Activated naive CD4-positive, alpha-beta T cell treated with anti-CD3 and anti-CD28 coated beads, Interleukin-2, amount 50 U/mL, for 72 hours (primary cell): ENCODE data around the gene DOCK3. TPM values are rescaled to one million over a fixed set of nuclear protein-coding genes. Genes with fewer than 3 reads are reported as not detected.

Source experiments
- ATAC-seq, 2 donors: fragments of 150-1000 bp; cut with Tn5 transposase; 2 replicates each; pipeline ENCODE4 v1.10.0; 2021; ENCODE audit warnings: mild to moderate bottlenecking in 2 of 2, moderate library complexity in 2 of 2
- DNase-seq, 2 donors: peaks; one replicate each; pipeline ENCODE4 v3.0.0; 2021 to 2022; ENCODE audit warnings: low spot score in 2 of 2
- H3K27ac Mint-ChIP-seq, 2 donors: one replicate each; pipeline ENCODE4 v1.8.0; 2022; ENCODE audit warnings: mild to moderate bottlenecking in 2 of 2, mixed read lengths in 2 of 2
- H3K36me3 Mint-ChIP-seq, 2 donors: one replicate each; pipeline ENCODE4 v1.8.0; 2022; ENCODE audit warnings: mixed read lengths in 2 of 2
- H3K9me3 Mint-ChIP-seq, 2 donors: one replicate each; pipeline ENCODE4 v1.8.0; 2022; ENCODE audit warnings: mixed read lengths in 2 of 2
- total RNA-seq, 2 donors: library from RNA; stranded (reverse); gene quantifications; one replicate each; pipeline ENCODE4 v1.2.3, GENCODE V29; 2022

The DOCK3 gene
- total RNA-seq, 2 donors from 2014 or later, result 4.1 to 4.8 TPM

DNA sequence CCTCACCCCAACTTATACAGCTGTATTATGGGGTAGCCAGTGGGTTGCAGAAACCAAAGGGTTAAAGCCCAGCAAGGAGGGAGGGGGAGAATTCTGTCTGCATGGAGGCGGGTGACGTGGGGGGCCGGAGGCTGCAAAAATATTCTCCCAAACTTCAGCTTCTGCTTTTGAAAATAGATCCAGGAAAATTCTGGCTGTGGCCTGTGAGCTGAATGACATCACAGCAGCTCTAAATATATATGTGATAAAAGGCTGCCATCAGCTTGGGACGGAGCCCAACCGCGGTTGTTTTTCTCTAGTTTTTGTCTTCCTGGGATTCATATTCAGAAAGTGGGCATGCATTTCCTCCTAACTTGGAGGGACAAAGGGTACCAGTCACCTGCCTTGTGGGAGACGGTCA lies 30.2 kb upstream of the DOCK3 start:
- H3K9me3 Mint-ChIP-seq, result no peaks in the 10 kb centered on the region
- peaks cover 8 to 24% of the 10 kb centered on the region in 2 donors for H3K36me3 Mint-ChIP-seq

GRCh38 chr3:50645378-50645777 lies 29.3 kb upstream of the DOCK3 start:
- peaks cover 8 to 24% of the 10 kb centered on the region in 2 donors for H3K36me3 Mint-ChIP-seq
- H3K9me3 Mint-ChIP-seq, result no peaks in the 10 kb centered on the region
- H3K27ac Mint-ChIP-seq, result no peak overlapping the region
- DNase-seq (no peak), ATAC-seq (no peak)

More for the DNA sequence above, 30.2 kb upstream of the DOCK3 start:
- no peak for DNase-seq
- no peak for ATAC-seq
- H3K27ac Mint-ChIP-seq, result no peak overlapping the region

- peaks cover 8 to 12% of the 10 kb centered on the region in 2 donors for H3K36me3 Mint-ChIP-seq
- H3K27ac Mint-ChIP-seq, result peak overlapping the region in 1 of 2 donors; percentile 69
- ATAC-seq (no peak), DNase-seq (no peak)
- H3K9me3 Mint-ChIP-seq, result no peaks in the 10 kb centered on the region
Measured at GRCh38 chr3:50648313-50648712, 26.4 kb upstream of the DOCK3 start.

GRCh38 chr3:50648944-50649343 lies 25.8 kb upstream of the DOCK3 start:
- no peaks in the 10 kb centered on the region for H3K9me3 Mint-ChIP-seq
- H3K36me3 Mint-ChIP-seq, result peaks cover 7 to 8% of the 10 kb centered on the region in 2 donors
- H3K27ac Mint-ChIP-seq, result peak overlapping the region; percentile 55 to 69
- no peak for ATAC-seq
- DNase-seq, result no peak

- no peaks in the 10 kb centered on the region for H3K9me3 Mint-ChIP-seq
- H3K36me3 Mint-ChIP-seq, result peaks cover 2 to 8% of the 10 kb centered on the region in 2 donors
- DNase-seq, result no peak
- no peak for ATAC-seq
- peak overlapping the region; percentile 44 to 69 for H3K27ac Mint-ChIP-seq
Measured at GRCh38 chr3:50649451-50649931, 25.2 kb upstream of the DOCK3 start.

GRCh38 chr3:50650018-50650417 lies 24.7 kb upstream of the DOCK3 start:
- peaks cover 0 to 8% of the 10 kb centered on the region in 2 donors for H3K36me3 Mint-ChIP-seq
- peak overlapping the region; percentile 51 to 69 for H3K27ac Mint-ChIP-seq
- ATAC-seq, result no peak
- DNase-seq, result no peak
- no peaks in the 10 kb centered on the region for H3K9me3 Mint-ChIP-seq

DNA sequence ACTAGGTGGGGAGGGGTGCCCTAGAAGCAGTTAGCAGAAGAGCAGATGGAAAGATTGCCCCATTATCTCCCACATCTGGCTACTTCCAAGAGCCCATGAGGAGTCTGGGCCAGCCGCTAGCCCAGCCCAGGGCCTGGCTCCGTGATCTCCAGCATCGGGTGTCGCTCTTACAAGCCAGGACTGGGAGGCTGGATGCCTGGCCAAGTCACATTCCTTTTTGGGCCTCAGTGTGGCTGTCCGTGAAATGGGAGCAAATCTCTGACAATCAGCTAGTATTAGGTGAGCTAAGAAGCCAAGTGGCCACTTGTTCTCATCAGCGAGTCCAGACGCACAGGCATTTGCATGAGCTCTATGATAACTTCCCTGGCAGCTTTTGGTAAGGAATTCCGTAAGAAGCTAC lies 23.3 kb upstream of the DOCK3 start:
- Mint-ChIP-seq H3K36me3 (peaks cover 0 to 6% of the 10 kb centered on the region in 2 donors), H3K27ac (peak overlapping the region; percentile 69 to 80), H3K9me3 (no peaks in the 10 kb centered on the region)
- no peak for DNase-seq
- no peak for ATAC-seq

- Mint-ChIP-seq H3K27ac (peak overlapping the region in 1 of 2 donors; percentile 36), H3K9me3 (no peaks in the 10 kb centered on the region)
Measured at GRCh38 chr3:50651920-50652529, 22.7 kb upstream of the DOCK3 start.

DNA sequence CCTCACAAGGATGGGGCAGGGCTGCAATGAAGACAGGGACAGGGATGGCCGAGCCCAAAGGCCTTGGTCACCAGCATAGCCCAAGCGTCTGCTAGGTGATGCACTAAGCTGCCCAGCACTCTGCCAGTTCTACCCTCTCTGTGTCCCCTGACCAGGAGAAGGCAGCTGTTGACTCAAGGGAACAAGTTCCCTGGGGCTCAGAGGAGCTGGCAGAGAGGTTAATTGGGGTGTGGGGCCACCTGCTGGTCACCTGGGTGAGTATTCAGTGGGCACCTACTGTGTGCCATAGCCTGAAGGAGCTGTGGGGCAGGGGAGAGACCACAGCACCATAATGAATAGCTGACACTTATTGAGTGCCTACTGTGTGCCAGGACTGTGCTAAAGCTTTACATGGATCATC lies 22.0 kb upstream of the DOCK3 start:
- no peaks in the 10 kb centered on the region for H3K9me3 Mint-ChIP-seq
- peak; percentile 53 to 66 for DNase-seq
- ATAC-seq, result peak; percentile 53 to 66
- H3K36me3 Mint-ChIP-seq, result peaks cover 0 to under 1% of the 10 kb centered on the region in 2 donors
- H3K27ac Mint-ChIP-seq, result peak overlapping the region; percentile 85 to 86

More at GRCh38 chr3:50651920-50652529, 22.7 kb upstream of the DOCK3 start:
- H3K36me3 Mint-ChIP-seq, result peaks cover 0 to 4% of the 10 kb centered on the region in 2 donors
- DNase-seq (no peak), ATAC-seq (no peak)

DNA sequence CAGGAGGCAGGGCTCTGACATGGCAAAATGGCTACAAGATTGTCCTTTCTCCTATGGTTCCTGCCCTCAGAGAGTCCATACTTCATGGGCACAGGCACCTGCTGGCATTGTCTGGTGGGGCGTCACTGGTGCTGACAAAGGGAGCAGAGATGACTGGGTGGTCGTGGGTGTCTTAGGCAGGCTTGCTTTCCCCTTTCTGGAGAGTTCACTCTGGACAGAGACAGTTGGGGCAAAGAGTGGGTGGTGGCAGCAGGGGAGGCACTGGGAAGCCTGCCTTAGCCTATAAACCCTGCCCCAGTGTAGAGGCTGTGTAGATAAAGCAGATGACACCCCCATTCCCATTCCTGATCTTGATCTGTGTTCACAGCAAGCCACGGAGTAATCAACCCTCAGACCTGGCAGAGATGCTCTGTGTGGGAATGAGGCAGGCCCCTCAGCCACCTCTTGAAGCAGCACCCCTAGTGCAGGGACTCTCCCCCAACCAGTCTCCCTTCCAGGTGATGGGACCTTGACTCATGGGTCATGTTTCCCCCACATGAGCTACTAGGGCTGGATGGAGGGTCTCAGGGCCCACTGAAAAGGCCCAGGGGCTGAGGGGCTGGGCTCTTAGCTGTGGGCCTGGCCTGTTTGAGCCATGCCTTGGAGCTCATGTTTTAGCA lies 20.7 kb upstream of the DOCK3 start:
- no peaks in the 10 kb centered on the region for H3K9me3 Mint-ChIP-seq
- no peaks in the 10 kb centered on the region for H3K36me3 Mint-ChIP-seq
- ATAC-seq, result no peak
- H3K27ac Mint-ChIP-seq, result peak overlapping the region; percentile 62 to 85
- no peak for DNase-seq

DNA sequence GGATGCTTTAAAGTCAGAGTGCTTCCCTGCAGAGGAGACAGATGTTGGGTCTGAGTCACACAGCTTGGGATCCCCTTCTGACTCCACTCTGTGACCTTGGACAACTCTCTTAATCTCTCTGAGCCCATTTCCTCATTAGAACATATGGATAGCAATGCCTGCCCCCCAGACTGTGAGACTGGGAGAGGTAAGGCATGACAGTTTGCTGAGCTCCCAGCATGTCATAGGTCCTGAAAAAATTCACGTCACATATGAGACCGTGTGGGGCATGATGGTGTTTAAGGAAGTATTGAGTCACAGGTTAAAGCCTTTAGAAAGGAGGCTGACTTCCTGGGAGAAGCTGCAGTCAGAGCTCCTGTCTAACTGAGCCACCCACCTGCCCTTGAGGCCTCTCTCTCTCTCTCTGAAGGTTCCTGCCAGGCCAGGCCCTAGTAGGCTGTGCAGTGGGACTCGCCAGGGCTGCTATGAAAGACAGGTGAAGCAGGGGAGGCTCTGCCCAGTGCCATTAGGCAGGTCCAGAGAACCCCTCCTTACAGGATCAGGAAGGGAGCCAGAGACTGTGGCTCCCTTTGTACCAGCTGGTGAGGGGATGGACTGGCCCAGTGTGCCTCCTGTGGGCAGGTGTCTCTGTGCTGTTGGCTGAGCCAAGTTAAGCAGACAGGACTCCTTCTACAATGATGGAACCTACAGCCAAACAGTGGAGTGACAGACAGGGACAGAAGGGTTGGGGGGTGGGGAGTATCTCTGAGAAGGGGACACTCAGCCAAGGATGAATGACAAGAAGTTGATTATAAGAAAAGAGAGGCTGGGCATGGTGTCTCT lies 19.5 kb upstream of the DOCK3 start:
- Mint-ChIP-seq H3K27ac (peak overlapping the region; percentile 85 to 88), H3K9me3 (no peaks in the 10 kb centered on the region), H3K36me3 (no peaks in the 10 kb centered on the region)
- DNase-seq, result peak in 1 of 2 donors; percentile 27
- peak; percentile 75 to 77 for ATAC-seq

- H3K27ac Mint-ChIP-seq, result peak overlapping the region; percentile 55 to 91
- H3K9me3 Mint-ChIP-seq, result no peaks in the 10 kb centered on the region
- no peak for DNase-seq
- no peaks in the 10 kb centered on the region for H3K36me3 Mint-ChIP-seq
- no peak for ATAC-seq
Measured at GRCh38 chr3:50656417-50657195, 18.1 kb upstream of the DOCK3 start.

DNA sequence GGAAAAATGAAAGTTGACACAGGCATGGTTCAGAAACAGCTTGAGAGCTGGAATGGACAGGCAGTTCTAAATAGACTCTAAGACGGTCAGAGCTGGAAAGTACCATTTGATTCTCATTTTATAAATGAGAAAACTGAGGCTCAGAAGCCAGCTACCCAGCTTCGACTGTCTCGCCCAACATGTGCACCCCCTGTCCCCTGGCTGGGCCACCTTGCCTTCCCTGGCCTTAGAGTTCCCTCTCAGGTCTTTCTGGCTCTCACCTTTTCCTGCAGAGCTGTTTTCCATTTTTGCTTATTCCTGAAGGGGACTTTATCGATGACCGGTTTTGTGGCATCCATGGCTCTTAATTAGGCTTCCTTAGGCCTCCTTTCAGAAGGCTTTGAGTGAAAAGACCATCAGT lies 17.3 kb upstream of the DOCK3 start:
- DNase-seq, result peak in 1 of 2 donors; percentile 28
- ATAC-seq, result no peak
- no peaks in the 10 kb centered on the region for H3K36me3 Mint-ChIP-seq
- no peak overlapping the region for H3K27ac Mint-ChIP-seq
- no peaks in the 10 kb centered on the region for H3K9me3 Mint-ChIP-seq

DNA sequence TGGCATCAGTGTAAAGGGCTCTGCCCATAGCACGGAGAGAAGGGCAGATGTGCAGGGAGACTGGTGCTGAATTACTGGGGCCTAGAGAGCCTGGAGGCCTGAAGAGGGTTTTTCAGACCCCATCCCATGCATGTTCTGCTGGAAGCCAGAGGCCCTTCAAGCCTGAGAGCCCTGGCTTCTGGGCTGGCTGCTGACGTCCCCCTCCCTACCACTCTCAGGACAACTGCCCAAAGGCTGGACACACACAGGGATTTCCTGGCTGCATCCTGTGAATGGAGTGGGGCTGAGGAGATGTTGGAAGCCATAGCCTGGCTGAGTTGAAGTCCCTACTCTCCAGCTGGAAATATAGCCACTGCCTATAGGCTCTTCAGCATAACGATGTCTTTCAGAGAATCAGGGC lies 16.9 kb upstream of the DOCK3 start:
- Mint-ChIP-seq H3K27ac (no peak overlapping the region), H3K9me3 (no peaks in the 10 kb centered on the region), H3K36me3 (no peaks in the 10 kb centered on the region)
- DNase-seq, result peak in 1 of 2 donors; percentile 33
- no peak for ATAC-seq

GRCh38 chr3:50658416-50658815 lies 16.3 kb upstream of the DOCK3 start:
- Mint-ChIP-seq H3K27ac (no peak overlapping the region), H3K36me3 (no peaks in the 10 kb centered on the region), H3K9me3 (no peaks in the 10 kb centered on the region)
- DNase-seq (peak in 1 of 2 donors; percentile 31), ATAC-seq (no peak)

- DNase-seq (no peak), ATAC-seq (no peak)
- Mint-ChIP-seq H3K36me3 (no peaks in the 10 kb centered on the region), H3K9me3 (no peaks in the 10 kb centered on the region), H3K27ac (peak overlapping the region in 1 of 2 donors; percentile 47)
Measured at GRCh38 chr3:50658831-50659230, 15.9 kb upstream of the DOCK3 start.
